H9 (cell line): ENCODE data around the gene FRMD4B. TPM values are rescaled to one million over a fixed set of nuclear protein-coding genes. Genes with fewer than 3 reads are reported as not detected.

Source experiments
- DNase-seq: peaks from one replicate; pipeline ENCODE4 v3.0.0-alpha.2; 2017
- H2AFZ ChIP-seq: one replicate; pipeline ENCODE4 v1.6.1; 2013; ENCODE audit warnings: mild to moderate bottlenecking, low read length, control low read depth, moderate library complexity
- H2AK5ac ChIP-seq: 2 replicates; pipeline ENCODE4 v1.6.1; 2013; ENCODE audit warnings: low read length, control low read depth, mixed read lengths; ENCODE audit not compliant: insufficient read length
- H2BK120ac ChIP-seq: one replicate; pipeline ENCODE4 v1.6.1; 2013; ENCODE audit warnings: low read depth, mild to moderate bottlenecking, low read length, control low read depth, inconsistent platforms; ENCODE audit not compliant: poor library complexity, severe bottlenecking
- H2BK12ac ChIP-seq: 2 replicates; pipeline ENCODE4 v1.6.1; 2013; ENCODE audit warnings: low read length, control low read depth, mixed read lengths, low read depth; ENCODE audit not compliant: insufficient read length
- H2BK15ac ChIP-seq: 2 replicates; pipeline ENCODE4 v1.6.1; 2013; ENCODE audit warnings: low read depth, low read length, control low read depth
- H2BK20ac ChIP-seq: one replicate; pipeline ENCODE4 v1.6.1; 2013; ENCODE audit warnings: low read depth, mild to moderate bottlenecking, low read length, control low read depth, inconsistent platforms; ENCODE audit not compliant: poor library complexity, severe bottlenecking
- H2BK5ac ChIP-seq: 2 replicates; pipeline ENCODE4 v1.6.1; 2013; ENCODE audit warnings: low read length, control low read depth, mixed read lengths; ENCODE audit not compliant: insufficient read length
- H3K14ac ChIP-seq: 2 replicates; pipeline ENCODE4 v1.6.1; 2013; ENCODE audit warnings: low read length, control low read depth; ENCODE audit not compliant: insufficient read depth
- H3K18ac ChIP-seq: 2 replicates; pipeline ENCODE4 v1.6.1; 2013; ENCODE audit warnings: low read depth, mild to moderate bottlenecking, mixed read lengths, low read length, control low read depth; ENCODE audit not compliant: insufficient read length
- H3K23ac ChIP-seq: 2 replicates; pipeline ENCODE4 v1.6.1; 2013; ENCODE audit warnings: low read length, control low read depth, mixed read lengths, low read depth; ENCODE audit not compliant: insufficient read length
- H3K23me2 ChIP-seq: 2 replicates; pipeline ENCODE4 v1.6.1; 2013; ENCODE audit warnings: low read depth, mild to moderate bottlenecking, mixed read lengths, low read length, control low read depth; ENCODE audit not compliant: insufficient read length, poor library complexity, severe bottlenecking
- H3K27ac ChIP-seq: 2 replicates; pipeline ENCODE4 v1.5.1; 2013; ENCODE audit warnings: low read length, control low read depth, mixed read lengths, low read depth; ENCODE audit not compliant: insufficient read length
- H3K27me3 ChIP-seq: 2 replicates; pipeline ENCODE4 v1.6.1; 2013; ENCODE audit warnings: low read length, control low read depth, inconsistent platforms; ENCODE audit not compliant: insufficient read depth
- H3K4ac ChIP-seq: 2 replicates; pipeline ENCODE4 v1.6.1; 2013; ENCODE audit warnings: low read depth, mild to moderate bottlenecking, control low read depth, inconsistent platforms, low read length, moderate library complexity
- H3K4me1 ChIP-seq: 2 replicates; pipeline ENCODE4 v1.6.1; 2013; ENCODE audit warnings: low read length, control low read depth, inconsistent platforms; ENCODE audit not compliant: insufficient read depth
- H3K4me2 ChIP-seq: 2 replicates; pipeline ENCODE4 v1.6.1; 2013; ENCODE audit warnings: low read length, control low read depth, mixed read lengths; ENCODE audit not compliant: insufficient read length, insufficient read depth
- H3K56ac ChIP-seq: 2 replicates; pipeline ENCODE4 v1.6.1; 2013; ENCODE audit warnings: low read depth, mild to moderate bottlenecking, mixed read lengths, low read length, control low read depth; ENCODE audit not compliant: insufficient read length
- H3K79me1 ChIP-seq: 2 replicates; pipeline ENCODE4 v1.6.1; 2013; ENCODE audit warnings: low read depth, mild to moderate bottlenecking, moderate library complexity, low read length, control low read depth, inconsistent platforms; ENCODE audit not compliant: insufficient read depth, poor library complexity, severe bottlenecking
- H3K79me2 ChIP-seq: 2 replicates; pipeline ENCODE4 v1.6.1; 2013; ENCODE audit warnings: low read length, control low read depth, inconsistent platforms; ENCODE audit not compliant: insufficient read depth
- H3K9ac ChIP-seq: 2 replicates; pipeline ENCODE4 v1.6.1; 2013; ENCODE audit warnings: low read length, control low read depth, mixed read lengths; ENCODE audit not compliant: insufficient read length; ENCODE audit errors: extremely low read depth
- H3K9me3 ChIP-seq: one replicate; pipeline ENCODE4 v1.6.1; 2013; ENCODE audit warnings: low read depth, low read length, inconsistent platforms; ENCODE audit not compliant: control insufficient read depth
- H3T11ph ChIP-seq: one replicate; pipeline ENCODE4 v1.6.1; 2013; ENCODE audit warnings: mild to moderate bottlenecking, low read length, control low read depth, inconsistent platforms
- H4K20me1 ChIP-seq: one replicate; pipeline ENCODE4 v1.6.1; 2013; ENCODE audit not compliant: control insufficient read depth, insufficient read length, insufficient read depth
- H4K5ac ChIP-seq: 2 replicates; pipeline ENCODE4 v1.6.1; 2013; ENCODE audit warnings: low read depth, mild to moderate bottlenecking, mixed read lengths, low read length, control low read depth; ENCODE audit not compliant: insufficient read length
- H4K8ac ChIP-seq: replicated peaks from 2 replicates; pipeline ENCODE4 v1.6.1; 2013; ENCODE audit warnings: low read length, control low read depth, mixed read lengths, low read depth; ENCODE audit not compliant: insufficient read length
- H4K91ac ChIP-seq: 2 replicates; pipeline ENCODE4 v1.6.1; 2013; ENCODE audit warnings: low read depth, mild to moderate bottlenecking, moderate library complexity, mixed read lengths, low read length, control low read depth; ENCODE audit not compliant: insufficient read length
- H3K27ac Mint-ChIP-seq, 3 experiments: 2 replicates in 2 of 3; 3 replicates in 1 of 3; pipeline ENCODE4 v1.8.0; 2020 to 2021; ENCODE audit warnings: mixed read lengths in 3 of 3, mild to moderate bottlenecking in 1 of 3, moderate library complexity in 1 of 3
- H3K27me3 Mint-ChIP-seq: 2 replicates; pipeline ENCODE4 v1.8.0; 2021; ENCODE audit warnings: low read depth, mild to moderate bottlenecking, moderate library complexity, mixed read lengths
- H3K36me3 Mint-ChIP-seq, 3 experiments: 2 replicates in 2 of 3; 3 replicates in 1 of 3; pipeline ENCODE4 v1.8.0; 2020 to 2021; ENCODE audit warnings: low read depth in 3 of 3, mixed read lengths in 3 of 3; ENCODE audit not compliant: insufficient read depth in 1 of 3
- H3K4me1 Mint-ChIP-seq, 2 experiments: 2 replicates each; pipeline ENCODE4 v1.8.0; 2020; ENCODE audit warnings: mixed read lengths in 2 of 2
- H3K4me3 Mint-ChIP-seq, 2 experiments: 2 replicates in 1 of 2; 3 replicates in 1 of 2; pipeline ENCODE4 v1.8.0; 2020 to 2021; ENCODE audit warnings: mild to moderate bottlenecking in 2 of 2, mixed read lengths in 2 of 2, moderate library complexity in 1 of 2
- H3K9me3 Mint-ChIP-seq, 2 experiments: 2 replicates in 1 of 2; 3 replicates in 1 of 2; pipeline ENCODE4 v1.8.0; 2020; ENCODE audit warnings: mild to moderate bottlenecking in 2 of 2, mixed read lengths in 2 of 2, moderate library complexity in 1 of 2
- CTCF ChIP-seq: fragments of 200-600 bp; sonication (generic); conservative IDR thresholded peaks from 3 replicates; pipeline ENCODE4 v1.8.0; 2021; ENCODE audit warnings: antibody characterized with exemption, mild to moderate bottlenecking
- WGBS: extraction: QIAGEN DNeasy Blood & Tissue Kit; methylation state at CpG from one replicate; pipeline ENCODE4 v1.1.7; 2013; ENCODE audit warnings: missing lambda C conversion rate, low lambda C conversion rate, mixed read lengths; ENCODE audit not compliant: insufficient read length; ENCODE audit errors: extremely low coverage; 5-methylcytosine and 5-hydroxymethylcytosine counted together
- total RNA-seq: library from RNA; stranded (reverse); gene quantifications from 2 replicates; pipeline ENCODE4 v1.2.1, GENCODE V29; 2021

FRMD4B gene
- total RNA-seq, 1 experiment from 2014 or later: 3.4 TPM

- H3K27me3 ChIP-seq: no peaks in the 10 kb centered on the region
- H3K23me2 ChIP-seq: no peaks in the 10 kb centered on the region
- no peaks in the 10 kb centered on the region for H3K27me3 Mint-ChIP-seq
- H3K79me1 ChIP-seq: no peaks in the 10 kb centered on the region
- no peak overlapping the region for H3K18ac ChIP-seq
- H2AFZ ChIP-seq: no peak overlapping the region
- no peak overlapping the region for H2BK15ac ChIP-seq
- H3K14ac ChIP-seq: no peak overlapping the region
- H4K5ac ChIP-seq: no peak overlapping the region
- H4K91ac ChIP-seq: no peak overlapping the region
- no CpG with 5 or more reads among the region's 5 CpGs for WGBS
- H2AK5ac ChIP-seq: no peak overlapping the region
- no peaks in the 10 kb centered on the region for H3K79me2 ChIP-seq
- H3K4me2 ChIP-seq: no peak overlapping the region
- H3K9me3 Mint-ChIP-seq: no peaks in the 10 kb centered on the region; a peak in 1 of 5 replicates
- no peak overlapping the region for H3K56ac ChIP-seq
- H3K9ac ChIP-seq: no peak overlapping the region
- H3K27ac Mint-ChIP-seq: no peak overlapping the region
- no peak overlapping the region for H3K27ac ChIP-seq
- no peak overlapping the region for H2BK12ac ChIP-seq
- no peak for TF ChIP-seq CTCF
- no peak overlapping the region for H2BK5ac ChIP-seq
- H4K8ac ChIP-seq: no peak overlapping the region
- H2BK20ac ChIP-seq: no peak overlapping the region
- H3K4me1 Mint-ChIP-seq: peaks cover 0 to 2% of the 10 kb centered on the region in 2 experiments; a peak in 2 of 4 replicates
- no peaks in the 10 kb centered on the region for H3K4me1 ChIP-seq
- H4K20me1 ChIP-seq: no peaks in the 10 kb centered on the region
- H3K4me3 Mint-ChIP-seq: no peak overlapping the region
- no peak overlapping the region for H3T11ph ChIP-seq
- no peak for DNase-seq
- no peak overlapping the region for H3K4ac ChIP-seq
- no peaks in the 10 kb centered on the region; a peak in 1 of 7 replicates for H3K36me3 Mint-ChIP-seq
- H3K9me3 ChIP-seq: no peaks in the 10 kb centered on the region
- H3K23ac ChIP-seq: no peak overlapping the region
- H2BK120ac ChIP-seq: no peak overlapping the region
Observed at GRCh38 chr3:69318410-69318809, 67.5 kb downstream of the FRMD4B start.
